Gastroesophageal sphincter (tissue), 3 donors: ENCODE data around the gene MPZL1.

ENCODE experiments used
- CTCF ChIP-seq, 4 experiments: fragments of 200-600 bp in 2 of 4; fragments of 450-650 bp in 2 of 4; sonication (generic) in 1 of 4; IDR thresholded peaks; one replicate each; pipeline ENCODE4 v1.5.1; 2017 to 2019; ENCODE audit warnings: antibody characterized with exemption in 4 of 4, mild to moderate bottlenecking in 2 of 4, moderate library complexity in 2 of 4
- EP300 ChIP-seq: sonication (generic); formaldehyde crosslinking; IDR thresholded peaks from one replicate; pipeline ENCODE4 v1.6.1; 2017; ENCODE audit warnings: antibody characterized with exemption, mild to moderate bottlenecking
- POLR2A ChIP-seq, 2 donors: fragments of 450-650 bp; IDR thresholded peaks; one replicate each; pipeline ENCODE4 v1.6.1; 2017; ENCODE audit warnings: antibody characterized with exemption in 2 of 2, mild to moderate bottlenecking in 2 of 2, moderate library complexity in 1 of 2
- POLR2AphosphoS5 ChIP-seq: sonication (generic); formaldehyde crosslinking; IDR thresholded peaks from one replicate; pipeline ENCODE4 v1.6.1; 2017; ENCODE audit warnings: antibody characterized with exemption

GRCh38 chr1:167782946-167783345 is 61.2 kb downstream of the MPZL1 start:
- no peak for TF ChIP-seq POLR2AphosphoS5
- no peak for TF ChIP-seq CTCF (IDR thresholded peaks at IDR 0.05)
- no peak for TF ChIP-seq EP300
- TF ChIP-seq POLR2A (IDR thresholded peaks at IDR 0.05), result no peak
